ENCODE measurements around the gene HSPA2.

The HSPA2 gene

DNA sequence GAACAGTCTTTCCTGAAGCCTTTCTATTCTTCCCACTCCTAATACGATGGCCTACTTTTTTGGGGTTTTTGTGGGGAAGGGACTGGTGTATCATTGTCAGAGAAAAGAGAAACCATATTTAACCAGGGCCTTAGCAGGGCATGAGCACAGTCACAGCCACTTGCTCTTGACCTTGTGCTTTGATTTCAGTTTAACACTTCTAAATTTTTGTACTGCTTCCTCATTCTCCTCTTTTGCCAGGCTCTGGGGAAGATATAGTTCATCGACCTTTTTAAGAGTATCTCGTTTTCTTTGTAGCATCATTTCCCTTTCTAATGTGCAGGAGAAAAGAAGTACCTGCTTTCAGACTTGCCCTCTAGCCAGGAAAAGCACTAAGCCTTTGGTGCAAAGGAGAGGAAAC is 33.8 kb upstream of the HSPA2 start:
- peak overlapping the region; percentile 36 for H3K4me3 ChIP-seq (ENCODE audit: low read length)
- no peak for DNase-seq (ENCODE audit: low read depth)
- TF ChIP-seq, protein P1, sequence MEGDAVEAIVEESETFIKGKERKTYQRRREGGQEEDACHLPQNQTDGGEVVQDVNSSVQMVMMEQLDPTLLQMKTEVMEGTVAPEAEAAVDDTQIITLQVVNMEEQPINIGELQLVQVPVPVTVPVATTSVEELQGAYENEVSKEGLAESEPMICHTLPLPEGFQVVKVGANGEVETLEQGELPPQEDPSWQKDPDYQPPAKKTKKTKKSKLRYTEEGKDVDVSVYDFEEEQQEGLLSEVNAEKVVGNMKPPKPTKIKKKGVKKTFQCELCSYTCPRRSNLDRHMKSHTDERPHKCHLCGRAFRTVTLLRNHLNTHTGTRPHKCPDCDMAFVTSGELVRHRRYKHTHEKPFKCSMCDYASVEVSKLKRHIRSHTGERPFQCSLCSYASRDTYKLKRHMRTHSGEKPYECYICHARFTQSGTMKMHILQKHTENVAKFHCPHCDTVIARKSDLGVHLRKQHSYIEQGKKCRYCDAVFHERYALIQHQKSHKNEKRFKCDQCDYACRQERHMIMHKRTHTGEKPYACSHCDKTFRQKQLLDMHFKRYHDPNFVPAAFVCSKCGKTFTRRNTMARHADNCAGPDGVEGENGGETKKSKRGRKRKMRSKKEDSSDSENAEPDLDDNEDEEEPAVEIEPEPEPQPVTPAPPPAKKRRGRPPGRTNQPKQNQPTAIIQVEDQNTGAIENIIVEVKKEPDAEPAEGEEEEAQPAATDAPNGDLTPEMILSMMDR (conservative IDR thresholded peaks at IDR 0.05; ENCODE audit: low read length), result no peak

DNA sequence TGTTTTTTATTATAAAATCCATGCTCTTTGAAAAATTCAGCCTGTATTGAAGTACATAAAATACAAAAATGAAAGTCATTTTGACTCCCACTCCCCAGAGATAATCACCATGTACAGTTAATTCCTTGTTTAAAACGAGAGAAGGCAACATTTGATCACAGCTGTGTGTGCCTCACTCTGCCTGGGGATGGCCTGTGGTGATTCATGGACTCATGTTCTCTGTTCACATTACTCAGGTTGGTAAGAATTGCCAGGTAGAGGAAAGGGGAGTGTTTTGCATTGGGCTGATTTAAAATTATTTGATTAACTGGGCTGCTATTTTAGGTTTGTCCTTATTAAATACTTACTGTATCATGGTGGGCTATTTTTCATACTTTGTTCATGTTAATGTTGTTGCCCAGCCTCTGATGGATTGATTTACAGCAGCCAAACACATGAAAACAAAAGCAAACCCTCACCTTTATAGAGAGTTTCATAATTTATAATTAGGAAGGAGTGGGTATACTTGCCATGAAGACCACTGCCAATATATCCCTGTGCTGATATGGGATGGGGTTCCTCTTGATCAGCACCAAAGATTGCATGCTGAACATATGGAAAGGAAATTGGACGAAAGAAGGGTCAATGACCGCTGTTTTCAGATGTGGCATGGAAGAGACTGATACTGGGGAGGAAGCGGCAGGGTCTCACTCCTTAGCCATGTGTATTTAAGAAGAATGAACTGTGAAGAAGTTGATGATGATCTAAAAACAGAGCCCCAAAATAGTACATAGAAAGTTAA is 33.0 kb upstream of the HSPA2 start:
- peak overlapping the region; percentile 36 for H3K4me3 ChIP-seq (ENCODE audit: low read length)
- DNase-seq (ENCODE audit: low read depth), result no peak
- TF ChIP-seq, protein P1 (conservative IDR thresholded peaks at IDR 0.05; ENCODE audit: low read length), result no peak

DNA sequence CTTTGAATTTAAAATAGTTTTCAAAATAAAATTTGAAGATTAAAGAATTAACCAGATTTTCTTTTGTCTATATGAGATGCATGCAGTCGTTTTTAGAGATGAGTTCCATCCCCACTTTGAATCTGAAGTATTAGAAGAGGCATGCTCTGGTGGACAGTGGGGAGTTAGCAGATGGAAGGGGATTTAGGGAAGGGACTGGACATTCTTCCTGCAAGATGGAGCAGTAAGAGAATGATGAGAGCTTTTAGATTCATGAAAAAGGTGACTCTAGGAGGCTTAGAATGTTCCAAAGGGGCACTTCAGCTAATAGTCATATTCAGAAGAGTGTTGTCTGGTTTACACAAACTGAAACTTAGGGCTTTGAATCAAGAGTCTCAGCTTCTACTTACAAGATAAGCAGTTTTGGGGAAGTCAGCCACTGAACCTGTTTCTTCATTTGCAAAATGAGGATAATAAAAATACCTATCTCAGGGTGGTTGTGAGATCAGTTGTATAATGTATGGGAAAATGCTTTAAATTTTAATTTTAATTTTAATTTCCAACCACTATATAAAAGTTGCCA is 32.2 kb upstream of the HSPA2 start:
- TF ChIP-seq, protein P1 (conservative IDR thresholded peaks at IDR 0.05; ENCODE audit: low read length), result no peak
- H3K4me3 ChIP-seq (ENCODE audit: low read length), result no peak overlapping the region
- no peak for DNase-seq (ENCODE audit: low read depth)

DNA sequence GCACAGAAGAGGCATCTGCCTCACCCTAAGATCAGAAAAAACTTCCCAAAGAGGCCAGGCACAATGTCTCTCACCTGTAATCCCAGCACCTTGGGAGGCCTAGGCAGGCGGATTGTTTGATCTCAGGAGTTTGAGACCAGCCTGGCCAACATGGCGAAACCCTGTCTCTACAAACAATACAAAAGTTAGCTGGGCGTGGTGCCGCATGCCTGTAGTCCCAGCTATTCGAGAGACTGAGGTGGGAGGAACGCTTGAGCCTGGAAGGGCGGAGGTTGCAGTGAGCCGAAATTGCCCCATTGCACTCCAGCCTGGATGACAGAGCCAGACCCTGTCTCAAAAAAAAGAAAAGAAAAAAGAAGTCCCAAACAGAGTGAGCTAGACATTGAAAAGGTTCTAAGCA is 31.5 kb upstream of the HSPA2 start:
- TF ChIP-seq, protein P1 (conservative IDR thresholded peaks at IDR 0.05; ENCODE audit: low read length), result no peak
- DNase-seq (ENCODE audit: low read depth), result no peak
- no peak overlapping the region for H3K4me3 ChIP-seq (ENCODE audit: low read length)

DNA sequence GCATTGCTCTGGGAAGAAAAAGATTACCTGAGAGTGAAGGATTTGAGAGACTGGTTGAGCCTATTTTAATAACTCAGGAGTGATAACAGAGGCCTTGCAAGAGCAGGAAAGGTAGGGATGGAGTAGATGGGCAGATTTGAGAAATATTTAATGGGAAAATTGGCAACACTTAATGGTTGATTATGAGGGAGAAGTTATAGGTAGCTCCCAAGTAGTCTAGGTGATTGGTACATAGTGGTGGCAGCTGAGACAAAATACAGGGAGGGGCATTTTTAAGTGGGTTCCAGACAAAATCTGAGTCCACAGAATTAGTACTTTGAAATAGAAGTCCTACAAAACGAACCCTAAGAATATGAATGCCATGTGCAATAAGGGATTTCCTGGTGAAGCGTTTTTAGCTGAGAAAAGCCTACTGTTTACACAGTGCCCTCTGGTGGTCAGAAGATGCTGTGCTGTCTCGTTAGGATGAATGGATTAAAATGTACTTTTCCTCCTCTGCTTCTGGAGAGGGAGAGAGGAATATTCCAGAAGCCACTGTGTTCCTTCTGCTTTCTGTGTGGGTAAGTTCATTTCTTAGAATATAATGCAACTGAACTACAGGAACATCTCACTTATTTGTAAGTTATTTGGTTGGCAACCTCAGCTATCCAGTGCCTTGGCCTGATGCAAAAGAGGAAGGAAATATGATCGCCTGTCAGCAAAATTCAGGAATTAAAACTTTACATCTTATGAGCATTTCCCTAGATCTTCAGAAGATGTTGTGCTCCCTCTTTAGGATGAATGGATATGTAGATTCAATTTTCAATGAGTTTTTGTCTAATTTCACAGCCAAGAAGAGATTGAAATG is 29.5 kb upstream of the HSPA2 start:
- DNase-seq (ENCODE audit: low read depth), result peak; percentile 62
- H3K4me3 ChIP-seq (ENCODE audit: low read length), result no peak overlapping the region
- TF ChIP-seq, protein P1 (conservative IDR thresholded peaks at IDR 0.05; ENCODE audit: low read length), result peak; percentile 96

DNA sequence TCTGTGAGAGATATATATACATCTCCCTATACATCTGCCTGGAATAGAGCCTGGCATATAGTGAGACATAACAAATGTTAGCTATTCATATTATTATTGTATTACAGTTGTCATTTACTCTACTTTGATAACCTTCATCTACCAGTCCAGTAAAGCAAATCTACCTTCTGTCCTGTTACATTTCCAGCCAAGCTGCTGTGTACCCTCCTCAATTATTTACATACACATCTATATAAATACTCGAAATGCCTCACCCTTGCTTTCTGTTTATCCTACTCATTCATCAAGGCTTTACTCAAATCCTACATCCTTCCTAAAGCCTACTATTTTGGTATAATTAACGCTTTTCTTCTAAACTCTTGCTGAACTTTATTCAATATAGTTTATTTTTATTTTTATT is 27.3 kb upstream of the HSPA2 start:
- TF ChIP-seq, protein P1 (conservative IDR thresholded peaks at IDR 0.05; ENCODE audit: low read length), result no peak
- DNase-seq (ENCODE audit: low read depth), result no peak
- H3K4me3 ChIP-seq (ENCODE audit: low read length), result no peak overlapping the region

All from AG10803 (cell line).